Motor neuron (in vitro differentiated cells): ENCODE measurements around the gene BTBD16. TPM values are rescaled to one million over a fixed set of nuclear protein-coding genes. Genes with fewer than 3 reads are reported as not detected.

Experiments used
- ATAC-seq, 8 experiments: fragments of 200-7000 bp; cut with Tn5 transposase; replicated peaks in 6 of 8; 2 replicates each; pipeline ENCODE4 v1.8.0; 2021; ENCODE audit warnings: mild to moderate bottlenecking in 8 of 8, moderate library complexity in 8 of 8
- H3K27ac ChIP-seq, 2 donors: fragments of 250-450 bp; sonication (Bioruptor Pico); 2 replicates each; pipeline ENCODE4 v1.9.0; 2021; ENCODE audit warnings: antibody characterized with exemption in 2 of 2, mild to moderate bottlenecking in 2 of 2, moderate library complexity in 1 of 2
- H3K4me1 ChIP-seq, 2 donors: fragments of 250-450 bp; sonication (Bioruptor Pico); replicated peaks in 1 of 2; 2 replicates each; pipeline ENCODE4 v1.6.1; 2021; ENCODE audit warnings: antibody characterized with exemption in 2 of 2, mild to moderate bottlenecking in 2 of 2, moderate library complexity in 1 of 2
- H3K4me3 ChIP-seq, 5 donors: fragments of 250-450 bp; sonication (Bioruptor Pico); 2 replicates each; pipeline ENCODE4 v1.9.0; 2021; ENCODE audit warnings: antibody characterized with exemption in 5 of 5, mild to moderate bottlenecking in 5 of 5, moderate library complexity in 4 of 5
- WGBS, 10 experiments: fragments of 450-650 bp; shearing (Covaris generic); methylation state at CpG; one replicate each; pipeline ENCODE4 v1.0.0; 2022; 5-methylcytosine and 5-hydroxymethylcytosine counted together
- in situ Hi-C, 9 experiments: fragments of 400-800 bp; cut with MboI; loops; one replicate each; pipeline ENCODE4 v1.15.0; 2021; ENCODE audit warnings: low sequenced_read_pairs in 9 of 9, low pct_unique_long_range_greater_than_20kb in 2 of 9; ENCODE audit not compliant: unreplicated experiment in 9 of 9
- total RNA-seq, 8 experiments: library from RNA; unstranded; fragments of 300-600 nt; gene quantifications; 2 replicates each; pipeline versions ENCODE4 v1.2.3 to v1.2.4, GENCODE V29; 2022

Gene BTBD16
- total RNA-seq, 8 experiments from 2014 or later, result 0.09 to 0.76 (median 0.50) TPM; not detected in 5

GRCh38 chr10:122381680-122382079, 110.6 kb downstream of the BTBD16 start:
- Histone ChIP-seq H3K4me1 (peaks cover 0 to 2% of the 10 kb centered on the region in 2 donors), H3K27ac (no peak overlapping the region), H3K4me3 (no peak overlapping the region)
- ATAC-seq, result no peak
- 60 to 100% (median 94%) methylated on average over 1 to 2 of the region's 2 CpGs for WGBS, 10 experiments
- in situ Hi-C loops, result no loop called here

DNA sequence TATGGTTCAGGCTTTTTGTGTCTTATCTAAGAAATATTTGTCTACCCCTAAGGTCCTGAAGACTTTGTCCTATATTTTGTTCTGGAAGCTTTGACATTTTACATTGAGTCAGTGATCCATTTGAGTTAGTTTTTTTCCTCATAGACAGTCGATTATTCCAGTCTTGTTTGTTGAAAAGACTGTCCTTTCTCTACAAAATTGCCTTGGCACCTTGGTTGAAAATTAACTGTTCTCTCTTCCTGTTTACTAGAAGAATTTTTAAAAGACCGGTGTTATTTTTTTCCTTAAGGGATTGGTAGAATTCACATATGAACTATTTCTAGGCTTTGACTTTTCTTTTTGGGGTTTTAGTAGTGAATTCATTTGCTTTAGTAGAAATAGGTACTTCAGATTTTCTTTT, 115.4 kb downstream of the BTBD16 start:
- WGBS, 10 experiments, result 30 to 96% (median 71%) methylated on average over 2 of the region's 2 CpGs
- in situ Hi-C loops, result no loop called here
- no peak overlapping the region for H3K4me3 ChIP-seq
- no peak overlapping the region for H3K27ac ChIP-seq
- ATAC-seq, result no peak
- H3K4me1 ChIP-seq, result no peaks in the 10 kb centered on the region

- no peak for ATAC-seq
- Histone ChIP-seq H3K4me3 (no peak overlapping the region), H3K4me1 (no peaks in the 10 kb centered on the region), H3K27ac (no peak overlapping the region)
- 86 to 100% (median 89%) methylated on average over 1 to 2 of the region's 2 CpGs; no CpG with 5 or more reads in 6 of the 10 experiments for WGBS, 10 experiments
- in situ Hi-C loops, result no loop called here
These were observed 116.5 kb downstream of the BTBD16 start for GRCh38 chr10:122387572-122387971.

Other genes with a start within 250 kb of the BTBD16 start
- 10 to 100 TPM; 17.2 to 32.9 (median 28.9) TPM for gene PLEKHA1, start 103.4 kb downstream of the BTBD16 start, total RNA-seq
- 1 to 10 TPM in 1 of 8 experiments, under 1 TPM in 1, not detected in 6; 0.66 to 1.0 TPM for gene ARMS2, start 183.4 kb downstream of the BTBD16 start, total RNA-seq
- 100 to 1,000 TPM in 1 of 8 experiments, 10 to 100 TPM in 2, 1 to 10 TPM in 3, under 1 TPM in 2; 0.55 to 186 (median 5.3) TPM for gene HTRA1, start 190.3 kb downstream of the BTBD16 start, total RNA-seq